GM12864 (cell line): ENCODE results near the gene CFAP99.

ENCODE experiments used
- DNase-seq: peaks from one replicate; pipeline ENCODE4 v3.0.0-alpha.2; 2011; ENCODE audit warnings: low read depth
- H3K4me3 ChIP-seq: 2 replicates; pipeline ENCODE4 v1.5.1; 2011; ENCODE audit warnings: mild to moderate bottlenecking, low read depth, low read length, control low read depth
- CTCF ChIP-seq: IDR thresholded peaks from 2 replicates; pipeline ENCODE4 v1.5.1; 2011; ENCODE audit warnings: low read depth, mild to moderate bottlenecking, moderate library complexity, low read length, control low read depth, inconsistent platforms; ENCODE audit errors: missing control alignments

CFAP99 gene

GRCh38 chr4:2458546-2459491 lies 40.1 kb downstream of the CFAP99 start:
- no peak for DNase-seq
- TF ChIP-seq CTCF: no peak
- H3K4me3 ChIP-seq: no peak overlapping the region

GRCh38 chr4:2459589-2460349 lies 41.0 kb downstream of the CFAP99 start:
- no peak for DNase-seq
- no peak for TF ChIP-seq CTCF
- no peak overlapping the region for H3K4me3 ChIP-seq

GRCh38 chr4:2461246-2461960 lies 42.6 kb downstream of the CFAP99 start:
- DNase-seq: no peak
- no peak for TF ChIP-seq CTCF
- no peak overlapping the region for H3K4me3 ChIP-seq

- TF ChIP-seq CTCF: peak; percentile 44
- DNase-seq: no peak
- peak overlapping the region; percentile 48 for H3K4me3 ChIP-seq
These were observed 43.6 kb downstream of the CFAP99 start for GRCh38 chr4:2462218-2462991.

- no peak for TF ChIP-seq CTCF
- no peak for DNase-seq
- H3K4me3 ChIP-seq: peak overlapping the region; percentile 48
These were observed 44.4 kb downstream of the CFAP99 start for GRCh38 chr4:2462992-2463762.
